ENCODE measurements around the gene CNTNAP5.

GRCh38 chr2:124921191-124921590 lies 896.1 kb downstream of the CNTNAP5 start:
- TF ChIP-seq EZH2 (IDR thresholded peaks at IDR 0.05) (no peak), POLR2AphosphoS5 (IDR thresholded peaks at IDR 0.05; ENCODE audit: borderline replicate concordance, low read depth, low read length) (no peak)
